Osteocyte (in vitro differentiated cells): Measurements from ENCODE around the gene SF1. TPM values are rescaled to one million over a fixed set of nuclear protein-coding genes. Genes with fewer than 3 reads are reported as not detected.

ENCODE experiments used
- DNase-seq: peaks from one replicate; pipeline ENCODE4 v3.0.0; 2021; ENCODE audit warnings: mixed read lengths; ENCODE audit not compliant: unreplicated experiment; ENCODE audit errors: extremely low spot score
- H3K27ac Mint-ChIP-seq: one replicate; pipeline ENCODE4 v1.8.0; 2021; ENCODE audit warnings: mild to moderate bottlenecking, mixed read lengths; ENCODE audit not compliant: unreplicated experiment
- H3K27me3 Mint-ChIP-seq: one replicate; pipeline ENCODE4 v1.8.0; 2021; ENCODE audit warnings: mixed read lengths; ENCODE audit not compliant: unreplicated experiment
- H3K36me3 Mint-ChIP-seq: one replicate; pipeline ENCODE4 v1.8.0; 2021; ENCODE audit warnings: mixed read lengths; ENCODE audit not compliant: unreplicated experiment
- H3K4me1 Mint-ChIP-seq: one replicate; pipeline ENCODE4 v1.8.0; 2021; ENCODE audit warnings: mixed read lengths; ENCODE audit not compliant: unreplicated experiment
- H3K4me3 Mint-ChIP-seq: one replicate; pipeline ENCODE4 v1.8.0; 2021; ENCODE audit warnings: mild to moderate bottlenecking, moderate library complexity, mixed read lengths; ENCODE audit not compliant: unreplicated experiment
- H3K9me3 Mint-ChIP-seq: one replicate; pipeline ENCODE4 v1.8.0; 2021; ENCODE audit warnings: mixed read lengths; ENCODE audit not compliant: unreplicated experiment
- CTCF ChIP-seq: fragments of 200-600 bp; sonication (generic); IDR thresholded peaks from 2 replicates; pipeline ENCODE4 v1.5.0; 2021; ENCODE audit warnings: antibody characterized with exemption, mild to moderate bottlenecking, moderate library complexity
- total RNA-seq: library from RNA; stranded (reverse); gene quantifications from 2 replicates; pipeline ENCODE4 v1.2.1, GENCODE V29; 2021

The SF1 gene
- total RNA-seq, 1 donor from 2014 or later = 290 TPM

- H3K27me3 Mint-ChIP-seq = no peaks in the 10 kb centered on the region
- no peaks in the 10 kb centered on the region for H3K9me3 Mint-ChIP-seq
- H3K36me3 Mint-ChIP-seq = peaks cover 11% of the 10 kb centered on the region
- H3K4me1 Mint-ChIP-seq = peaks cover 15% of the 10 kb centered on the region
- peak within 1 kb of the TSS; percentile 98 for H3K4me3 Mint-ChIP-seq
- peak within 1 kb of the TSS; percentile 87 for H3K27ac Mint-ChIP-seq
- DNase-seq = peak; percentile 98
- TF ChIP-seq CTCF = no peak
These were observed 32.0 kb upstream of the SF1 start, which contains the start of gene MEN1 for GRCh38 chr11:64810271-64810890. TSS of gene MEN1 (minus strand) at chr11:64810551. CDS start at chr11:64810109, 442 bp downstream.

- TF ChIP-seq CTCF = no peak
- Mint-ChIP-seq H3K27me3 (no peaks in the 10 kb centered on the region), H3K4me1 (peaks cover 15% of the 10 kb centered on the region), H3K27ac (peak overlapping the region; percentile 87), H3K4me3 (peak overlapping the region; percentile 98), H3K9me3 (no peaks in the 10 kb centered on the region), H3K36me3 (peaks cover 11% of the 10 kb centered on the region)
- DNase-seq = no peak
These were observed 31.5 kb upstream of the SF1 start for GRCh38 chr11:64809781-64810241.

- DNase-seq = no peak
- Mint-ChIP-seq H3K4me1 (peaks cover 28% of the 10 kb centered on the region), H3K9me3 (no peaks in the 10 kb centered on the region), H3K27ac (no peak overlapping the region), H3K27me3 (no peaks in the 10 kb centered on the region), H3K4me3 (no peak overlapping the region), H3K36me3 (peaks cover 11% of the 10 kb centered on the region)
- no peak for TF ChIP-seq CTCF
These were observed 27.1 kb upstream of the SF1 start for GRCh38 chr11:64805481-64805880.

GRCh38 chr11:64804346-64805210, 26.2 kb upstream of the SF1 start:
- Mint-ChIP-seq H3K27me3 (no peaks in the 10 kb centered on the region), H3K27ac (peak overlapping the region; percentile 98), H3K9me3 (no peaks in the 10 kb centered on the region), H3K36me3 (peaks cover 11% of the 10 kb centered on the region), H3K4me3 (peak overlapping the region; percentile 82), H3K4me1 (peaks cover 23% of the 10 kb centered on the region)
- no peak for DNase-seq
- no peak for TF ChIP-seq CTCF

GRCh38 chr11:64803846-64804345, 25.6 kb upstream of the SF1 start:
- H3K4me1 Mint-ChIP-seq = peaks cover 19% of the 10 kb centered on the region
- peak overlapping the region; percentile 98 for H3K27ac Mint-ChIP-seq
- no peaks in the 10 kb centered on the region for H3K27me3 Mint-ChIP-seq
- TF ChIP-seq CTCF = no peak
- H3K36me3 Mint-ChIP-seq = peaks cover 11% of the 10 kb centered on the region
- H3K9me3 Mint-ChIP-seq = no peaks in the 10 kb centered on the region
- H3K4me3 Mint-ChIP-seq = peak overlapping the region; percentile 82
- no peak for DNase-seq
